Measurements from ENCODE around the gene PRAME.

DNA sequence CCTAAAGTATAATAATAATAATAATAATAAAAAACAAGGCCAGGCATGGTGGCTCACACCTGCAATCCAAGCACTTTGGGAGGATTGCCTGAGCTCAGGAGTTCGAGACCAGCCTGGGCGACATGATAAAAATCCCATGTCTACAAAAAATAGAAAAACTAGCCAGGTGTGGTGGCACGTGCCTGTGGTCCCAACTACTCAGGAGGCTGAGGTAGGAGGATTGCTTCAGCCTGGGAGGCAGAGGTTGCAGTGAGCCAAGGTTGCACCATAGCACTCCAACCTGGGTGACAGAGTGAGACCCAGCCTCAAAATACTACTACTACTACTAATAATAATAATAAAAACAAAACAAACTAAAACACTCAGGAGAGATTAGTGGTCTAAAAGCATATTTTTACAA, 23.4 kb downstream of the PRAME start:
- TF ChIP-seq, protein P1, sequence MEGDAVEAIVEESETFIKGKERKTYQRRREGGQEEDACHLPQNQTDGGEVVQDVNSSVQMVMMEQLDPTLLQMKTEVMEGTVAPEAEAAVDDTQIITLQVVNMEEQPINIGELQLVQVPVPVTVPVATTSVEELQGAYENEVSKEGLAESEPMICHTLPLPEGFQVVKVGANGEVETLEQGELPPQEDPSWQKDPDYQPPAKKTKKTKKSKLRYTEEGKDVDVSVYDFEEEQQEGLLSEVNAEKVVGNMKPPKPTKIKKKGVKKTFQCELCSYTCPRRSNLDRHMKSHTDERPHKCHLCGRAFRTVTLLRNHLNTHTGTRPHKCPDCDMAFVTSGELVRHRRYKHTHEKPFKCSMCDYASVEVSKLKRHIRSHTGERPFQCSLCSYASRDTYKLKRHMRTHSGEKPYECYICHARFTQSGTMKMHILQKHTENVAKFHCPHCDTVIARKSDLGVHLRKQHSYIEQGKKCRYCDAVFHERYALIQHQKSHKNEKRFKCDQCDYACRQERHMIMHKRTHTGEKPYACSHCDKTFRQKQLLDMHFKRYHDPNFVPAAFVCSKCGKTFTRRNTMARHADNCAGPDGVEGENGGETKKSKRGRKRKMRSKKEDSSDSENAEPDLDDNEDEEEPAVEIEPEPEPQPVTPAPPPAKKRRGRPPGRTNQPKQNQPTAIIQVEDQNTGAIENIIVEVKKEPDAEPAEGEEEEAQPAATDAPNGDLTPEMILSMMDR (IDR thresholded peaks at IDR 0.05), result no peak
- TF ChIP-seq EP300 (IDR thresholded peaks at IDR 0.05), result no peak

Data from gastroesophageal sphincter (tissue), 3 donors.